ENCODE measurements around the gene RBPJL.

- TF ChIP-seq CTCF (conservative IDR thresholded peaks at IDR 0.05) = no peak
- TF ChIP-seq EZH2 (IDR thresholded peaks at IDR 0.05; ENCODE audit: low read depth) = no peak
These were observed 48.9 kb upstream of the RBPJL start for GRCh38 chr20:45257711-45258110.
